Activated CD8-positive, alpha-beta memory T cell treated with anti-CD3 and anti-CD28 coated beads, Interleukin-2, amount 50 U/mL, for 24 hours (primary cell): ENCODE data around the gene AUTS2.

Experiments
- DNase-seq: peaks from one replicate; pipeline ENCODE4 v3.0.0-alpha.2; 2020; ENCODE audit errors: extremely low read depth

The AUTS2 gene

GRCh38 chr7:70597066-70597465 is 998.8 kb downstream of the AUTS2 start:
- DNase-seq: no peak

GRCh38 chr7:70598976-70599375 is 1000.7 kb downstream of the AUTS2 start:
- no peak for DNase-seq

- DNase-seq: no peak
Observed at GRCh38 chr7:70599446-70600190, 1001.3 kb downstream of the AUTS2 start.

GRCh38 chr7:70600993-70601392 is 1002.7 kb downstream of the AUTS2 start:
- no peak for DNase-seq

GRCh38 chr7:70602117-70602516 is 1003.8 kb downstream of the AUTS2 start:
- DNase-seq: no peak

- DNase-seq: no peak
Observed at GRCh38 chr7:70607281-70607680, 1009.0 kb downstream of the AUTS2 start.

- DNase-seq: no peak
Observed at GRCh38 chr7:70607759-70608158, 1009.5 kb downstream of the AUTS2 start.

- DNase-seq: no peak
Observed at GRCh38 chr7:70608229-70608628, 1010.0 kb downstream of the AUTS2 start.

- no peak for DNase-seq
Observed at GRCh38 chr7:70612811-70613210, 1014.5 kb downstream of the AUTS2 start.

GRCh38 chr7:70614237-70615045 is 1016.2 kb downstream of the AUTS2 start:
- DNase-seq: no peak

GRCh38 chr7:70615066-70615606 is 1016.9 kb downstream of the AUTS2 start:
- no peak for DNase-seq

- DNase-seq: no peak
Observed at GRCh38 chr7:70616211-70616610, 1017.9 kb downstream of the AUTS2 start.

GRCh38 chr7:70616821-70617220 is 1018.5 kb downstream of the AUTS2 start:
- DNase-seq: no peak

GRCh38 chr7:70618020-70618551 is 1019.8 kb downstream of the AUTS2 start:
- DNase-seq: no peak

- DNase-seq: no peak
Observed at GRCh38 chr7:70619130-70619529, 1020.9 kb downstream of the AUTS2 start.

- no peak for DNase-seq
Observed at GRCh38 chr7:70619659-70620058, 1021.4 kb downstream of the AUTS2 start.

- DNase-seq: no peak
Observed at GRCh38 chr7:70620333-70621055, 1022.2 kb downstream of the AUTS2 start.

- DNase-seq: no peak
Observed at GRCh38 chr7:70621954-70622600, 1023.8 kb downstream of the AUTS2 start.

GRCh38 chr7:70622936-70623335 is 1024.7 kb downstream of the AUTS2 start:
- DNase-seq: no peak

- DNase-seq: no peak
Observed at GRCh38 chr7:70624500-70625103, 1026.3 kb downstream of the AUTS2 start.

GRCh38 chr7:70627461-70627860 is 1029.2 kb downstream of the AUTS2 start:
- DNase-seq: no peak
